ENCODE data around the gene GRPEL1.

GRCh38 chr4:7086384-7086783, 18.5 kb upstream of the GRPEL1 start:
- TF ChIP-seq CTCF (tag by site-specific recombination; IDR thresholded peaks at IDR 0.05) (no peak), KLF16 (tag by site-specific recombination; IDR thresholded peaks at IDR 0.05) (no peak), REST (tag by site-specific recombination; IDR thresholded peaks at IDR 0.05) (no peak), ZNF701 (tag by site-specific recombination; IDR thresholded peaks at IDR 0.05) (no peak), ZNF623 (tag by site-specific recombination; IDR thresholded peaks at IDR 0.05) (no peak), ZNF114 (tag by site-specific recombination; IDR thresholded peaks at IDR 0.05) (no peak), PATZ1 (tag by site-specific recombination; IDR thresholded peaks at IDR 0.05) (no peak), YY1 (tag by site-specific recombination; IDR thresholded peaks at IDR 0.05) (no peak), ZBTB17 (tag by site-specific recombination; IDR thresholded peaks at IDR 0.05) (no peak), ZNF670 (tag by site-specific recombination; IDR thresholded peaks at IDR 0.05; ENCODE audit: low read depth) (no peak), ZNF274 (IDR thresholded peaks at IDR 0.05; ENCODE audit: low read length) (no peak), ZNF274 (tag by site-specific recombination; IDR thresholded peaks at IDR 0.05; ENCODE audit: borderline replicate concordance) (no peak), HOXD13 (CRISPR knock-in tag; IDR thresholded peaks at IDR 0.05; ENCODE audit: borderline replicate concordance) (no peak), ZNF530 (tag by site-specific recombination; IDR thresholded peaks at IDR 0.05; ENCODE audit: low read depth) (no peak)

Measured in HEK293 (cell line).